ENCODE results near the gene ATP5F1B. TPM values are rescaled to one million over a fixed set of nuclear protein-coding genes. Genes with fewer than 3 reads are reported as not detected.

Gene ATP5F1B
- total and polyA plus RNA-seq, 2 of the 13 experiments (the other 11 are each of a cell fraction or from before 2014, with no cell fraction given) = 1,051 to 1,180 TPM

DNA sequence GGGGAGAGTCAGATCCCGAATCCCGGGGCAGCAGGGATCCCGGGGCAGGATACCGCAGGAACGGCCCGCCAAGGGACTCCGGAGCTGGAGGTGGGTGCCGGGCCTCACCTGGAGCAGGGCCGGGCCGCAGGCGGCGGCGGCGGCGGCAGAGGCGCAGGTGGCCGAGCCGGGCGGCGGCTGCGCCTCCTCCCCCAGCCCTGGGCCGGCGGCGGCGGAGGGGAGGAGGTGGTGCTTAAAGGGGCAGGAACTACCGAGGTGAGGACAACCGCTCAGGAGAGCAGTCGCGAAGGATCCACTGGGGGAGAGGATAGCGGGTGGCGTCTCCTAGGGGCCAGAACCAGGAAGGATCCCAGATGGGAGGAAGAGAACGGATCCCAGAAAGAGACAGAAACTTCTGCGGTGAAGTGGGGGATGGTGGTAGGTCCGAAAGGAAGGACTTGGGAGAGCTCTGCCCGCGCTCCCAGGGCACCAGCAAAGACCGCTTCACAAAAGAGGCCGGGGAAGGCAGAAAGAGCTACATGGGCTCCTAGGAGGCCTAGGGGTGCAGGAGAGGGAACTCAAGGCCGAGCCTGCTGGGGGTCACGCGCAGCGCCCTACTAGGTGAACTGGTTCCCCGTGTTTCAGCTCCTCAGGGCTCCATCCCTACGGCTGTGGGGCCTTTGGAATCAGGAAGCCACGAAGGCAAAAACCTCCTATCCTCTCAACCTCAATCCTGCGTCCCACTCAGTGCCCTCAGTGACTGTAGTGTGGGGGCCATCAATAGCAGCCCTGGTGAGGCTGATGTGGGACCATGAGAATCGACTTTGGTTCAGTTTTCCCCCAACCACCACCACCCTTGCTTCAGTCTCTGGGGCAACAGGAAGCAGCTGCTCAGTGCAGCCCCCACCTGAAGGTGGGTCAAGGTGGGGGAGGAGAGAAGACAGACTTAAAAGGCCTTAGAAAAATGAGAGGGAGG lies 10.7 kb downstream of the ATP5F1B start (continued):
- no peak for TF ChIP-seq ZNF570 (CRISPR knock-in tag; IDR thresholded peaks at IDR 0.05; ENCODE audit: borderline replicate concordance)
- TF ChIP-seq, protein P1, sequence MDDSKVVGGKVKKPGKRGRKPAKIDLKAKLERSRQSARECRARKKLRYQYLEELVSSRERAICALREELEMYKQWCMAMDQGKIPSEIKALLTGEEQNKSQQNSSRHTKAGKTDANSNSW (CRISPR knock-in tag; IDR thresholded peaks at IDR 0.05; ENCODE audit: borderline replicate concordance) = no peak
- peak; percentile 73 for TF ChIP-seq HNRNPLL (IDR thresholded peaks at IDR 0.05; ENCODE audit: low read depth, low read length, poor library complexity, severe bottlenecking)
- TF ChIP-seq, protein P2, sequence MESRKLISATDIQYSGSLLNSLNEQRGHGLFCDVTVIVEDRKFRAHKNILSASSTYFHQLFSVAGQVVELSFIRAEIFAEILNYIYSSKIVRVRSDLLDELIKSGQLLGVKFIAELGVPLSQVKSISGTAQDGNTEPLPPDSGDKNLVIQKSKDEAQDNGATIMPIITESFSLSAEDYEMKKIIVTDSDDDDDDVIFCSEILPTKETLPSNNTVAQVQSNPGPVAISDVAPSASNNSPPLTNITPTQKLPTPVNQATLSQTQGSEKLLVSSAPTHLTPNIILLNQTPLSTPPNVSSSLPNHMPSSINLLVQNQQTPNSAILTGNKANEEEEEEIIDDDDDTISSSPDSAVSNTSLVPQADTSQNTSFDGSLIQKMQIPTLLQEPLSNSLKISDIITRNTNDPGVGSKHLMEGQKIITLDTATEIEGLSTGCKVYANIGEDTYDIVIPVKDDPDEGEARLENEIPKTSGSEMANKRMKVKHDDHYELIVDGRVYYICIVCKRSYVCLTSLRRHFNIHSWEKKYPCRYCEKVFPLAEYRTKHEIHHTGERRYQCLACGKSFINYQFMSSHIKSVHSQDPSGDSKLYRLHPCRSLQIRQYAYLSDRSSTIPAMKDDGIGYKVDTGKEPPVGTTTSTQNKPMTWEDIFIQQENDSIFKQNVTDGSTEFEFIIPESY (CRISPR knock-in tag; IDR thresholded peaks at IDR 0.05) = no peak
- TF ChIP-seq, protein P3, sequence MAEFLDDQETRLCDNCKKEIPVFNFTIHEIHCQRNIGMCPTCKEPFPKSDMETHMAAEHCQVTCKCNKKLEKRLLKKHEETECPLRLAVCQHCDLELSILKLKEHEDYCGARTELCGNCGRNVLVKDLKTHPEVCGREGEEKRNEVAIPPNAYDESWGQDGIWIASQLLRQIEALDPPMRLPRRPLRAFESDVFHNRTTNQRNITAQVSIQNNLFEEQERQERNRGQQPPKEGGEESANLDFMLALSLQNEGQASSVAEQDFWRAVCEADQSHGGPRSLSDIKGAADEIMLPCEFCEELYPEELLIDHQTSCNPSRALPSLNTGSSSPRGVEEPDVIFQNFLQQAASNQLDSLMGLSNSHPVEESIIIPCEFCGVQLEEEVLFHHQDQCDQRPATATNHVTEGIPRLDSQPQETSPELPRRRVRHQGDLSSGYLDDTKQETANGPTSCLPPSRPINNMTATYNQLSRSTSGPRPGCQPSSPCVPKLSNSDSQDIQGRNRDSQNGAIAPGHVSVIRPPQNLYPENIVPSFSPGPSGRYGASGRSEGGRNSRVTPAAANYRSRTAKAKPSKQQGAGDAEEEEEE (CRISPR knock-in tag; IDR thresholded peaks at IDR 0.05; ENCODE audit: borderline replicate concordance) = no peak
- TF ChIP-seq ZNF329 (CRISPR knock-in tag; IDR thresholded peaks at IDR 0.05; ENCODE audit: low read depth) = no peak
- TF ChIP-seq, protein P4, sequence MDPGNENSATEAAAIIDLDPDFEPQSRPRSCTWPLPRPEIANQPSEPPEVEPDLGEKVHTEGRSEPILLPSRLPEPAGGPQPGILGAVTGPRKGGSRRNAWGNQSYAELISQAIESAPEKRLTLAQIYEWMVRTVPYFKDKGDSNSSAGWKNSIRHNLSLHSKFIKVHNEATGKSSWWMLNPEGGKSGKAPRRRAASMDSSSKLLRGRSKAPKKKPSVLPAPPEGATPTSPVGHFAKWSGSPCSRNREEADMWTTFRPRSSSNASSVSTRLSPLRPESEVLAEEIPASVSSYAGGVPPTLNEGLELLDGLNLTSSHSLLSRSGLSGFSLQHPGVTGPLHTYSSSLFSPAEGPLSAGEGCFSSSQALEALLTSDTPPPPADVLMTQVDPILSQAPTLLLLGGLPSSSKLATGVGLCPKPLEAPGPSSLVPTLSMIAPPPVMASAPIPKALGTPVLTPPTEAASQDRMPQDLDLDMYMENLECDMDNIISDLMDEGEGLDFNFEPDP (CRISPR knock-in tag; conservative IDR thresholded peaks at IDR 0.05) = no peak
- TF ChIP-seq ZNF124 (CRISPR knock-in tag; IDR thresholded peaks at IDR 0.05) = peak; percentile 24; the same call in 1 of the 2 replicates
- TF ChIP-seq, protein P5, sequence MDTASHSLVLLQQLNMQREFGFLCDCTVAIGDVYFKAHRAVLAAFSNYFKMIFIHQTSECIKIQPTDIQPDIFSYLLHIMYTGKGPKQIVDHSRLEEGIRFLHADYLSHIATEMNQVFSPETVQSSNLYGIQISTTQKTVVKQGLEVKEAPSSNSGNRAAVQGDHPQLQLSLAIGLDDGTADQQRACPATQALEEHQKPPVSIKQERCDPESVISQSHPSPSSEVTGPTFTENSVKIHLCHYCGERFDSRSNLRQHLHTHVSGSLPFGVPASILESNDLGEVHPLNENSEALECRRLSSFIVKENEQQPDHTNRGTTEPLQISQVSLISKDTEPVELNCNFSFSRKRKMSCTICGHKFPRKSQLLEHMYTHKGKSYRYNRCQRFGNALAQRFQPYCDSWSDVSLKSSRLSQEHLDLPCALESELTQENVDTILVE (CRISPR knock-in tag; IDR thresholded peaks at IDR 0.05) = peak; percentile 32; the same call in 1 of the 2 replicates
- TF ChIP-seq, protein P6, sequence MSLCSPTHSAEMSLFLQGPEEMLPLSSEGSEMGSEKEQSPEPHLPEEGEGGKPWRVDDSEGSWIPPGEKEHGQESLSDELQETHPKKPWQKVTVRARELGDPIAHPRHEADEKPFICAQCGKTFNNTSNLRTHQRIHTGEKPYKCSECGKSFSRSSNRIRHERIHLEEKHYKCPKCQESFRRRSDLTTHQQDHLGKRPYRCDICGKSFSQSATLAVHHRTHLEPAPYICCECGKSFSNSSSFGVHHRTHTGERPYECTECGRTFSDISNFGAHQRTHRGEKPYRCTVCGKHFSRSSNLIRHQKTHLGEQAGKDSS (CRISPR knock-in tag; IDR thresholded peaks at IDR 0.05; ENCODE audit: borderline replicate concordance, low read depth) = no peak
- TF ChIP-seq, protein P7, sequence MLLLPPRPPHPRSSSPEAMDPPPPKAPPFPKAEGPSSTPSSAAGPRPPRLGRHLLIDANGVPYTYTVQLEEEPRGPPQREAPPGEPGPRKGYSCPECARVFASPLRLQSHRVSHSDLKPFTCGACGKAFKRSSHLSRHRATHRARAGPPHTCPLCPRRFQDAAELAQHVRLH (CRISPR knock-in tag; IDR thresholded peaks at IDR 0.05; ENCODE audit: borderline replicate concordance, low read depth) = peak; percentile 52; the same call in 1 of the 2 replicates
- TF ChIP-seq, protein P8, sequence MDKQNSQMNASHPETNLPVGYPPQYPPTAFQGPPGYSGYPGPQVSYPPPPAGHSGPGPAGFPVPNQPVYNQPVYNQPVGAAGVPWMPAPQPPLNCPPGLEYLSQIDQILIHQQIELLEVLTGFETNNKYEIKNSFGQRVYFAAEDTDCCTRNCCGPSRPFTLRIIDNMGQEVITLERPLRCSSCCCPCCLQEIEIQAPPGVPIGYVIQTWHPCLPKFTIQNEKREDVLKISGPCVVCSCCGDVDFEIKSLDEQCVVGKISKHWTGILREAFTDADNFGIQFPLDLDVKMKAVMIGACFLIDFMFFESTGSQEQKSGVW (CRISPR knock-in tag; IDR thresholded peaks at IDR 0.05; ENCODE audit: borderline replicate concordance) = no peak
- TF ChIP-seq, protein P9, sequence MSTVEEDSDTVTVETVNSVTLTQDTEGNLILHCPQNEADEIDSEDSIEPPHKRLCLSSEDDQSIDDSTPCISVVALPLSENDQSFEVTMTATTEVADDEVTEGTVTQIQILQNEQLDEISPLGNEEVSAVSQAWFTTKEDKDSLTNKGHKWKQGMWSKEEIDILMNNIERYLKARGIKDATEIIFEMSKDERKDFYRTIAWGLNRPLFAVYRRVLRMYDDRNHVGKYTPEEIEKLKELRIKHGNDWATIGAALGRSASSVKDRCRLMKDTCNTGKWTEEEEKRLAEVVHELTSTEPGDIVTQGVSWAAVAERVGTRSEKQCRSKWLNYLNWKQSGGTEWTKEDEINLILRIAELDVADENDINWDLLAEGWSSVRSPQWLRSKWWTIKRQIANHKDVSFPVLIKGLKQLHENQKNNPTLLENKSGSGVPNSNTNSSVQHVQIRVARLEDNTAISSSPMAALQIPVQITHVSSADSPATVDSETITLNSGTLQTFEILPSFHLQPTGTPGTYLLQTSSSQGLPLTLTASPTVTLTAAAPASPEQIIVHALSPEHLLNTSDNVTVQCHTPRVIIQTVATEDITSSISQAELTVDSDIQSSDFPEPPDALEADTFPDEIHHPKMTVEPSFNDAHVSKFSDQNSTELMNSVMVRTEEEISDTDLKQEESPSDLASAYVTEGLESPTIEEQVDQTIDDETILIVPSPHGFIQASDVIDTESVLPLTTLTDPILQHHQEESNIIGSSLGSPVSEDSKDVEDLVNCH (CRISPR knock-in tag; IDR thresholded peaks at IDR 0.05) = no peak
- peak; percentile 45; the same call in 1 of the 2 replicates for TF ChIP-seq THAP11 (CRISPR knock-in tag; IDR thresholded peaks at IDR 0.05)

Data from HepG2 (cell line).